CD4-positive, alpha-beta T cell treated with Interleukin-6 at 100 ng/mL for 8 hours (primary cell): ENCODE data around the gene TRIP4.
"Not testable (repeated sequence)": the region's sequence is repeated elsewhere in the genome, so short reads cannot be mapped to it uniquely, and the experiment has no call there.

Experiments used
- DNase-seq: peaks from one replicate; pipeline ENCODE4 v3.0.0-alpha.2; 2020; ENCODE audit warnings: mixed read lengths, low spot score

The TRIP4 gene

GRCh38 chr15:64490598-64491259 lies 103.1 kb downstream of the TRIP4 start:
- no peak for DNase-seq

- DNase-seq, result no peak
Measured at GRCh38 chr15:64493641-64494040, 106.0 kb downstream of the TRIP4 start.

GRCh38 chr15:64495968-64496367 lies 108.3 kb downstream of the TRIP4 start:
- DNase-seq, result not testable (repeated sequence)

GRCh38 chr15:64500695-64501395 lies 113.2 kb downstream of the TRIP4 start:
- no peak for DNase-seq

- no peak for DNase-seq
Measured at GRCh38 chr15:64501396-64501715, 113.7 kb downstream of the TRIP4 start.

GRCh38 chr15:64502151-64502550 lies 114.5 kb downstream of the TRIP4 start:
- DNase-seq, result no peak

GRCh38 chr15:64502551-64502950 lies 114.9 kb downstream of the TRIP4 start:
- DNase-seq, result no peak

- DNase-seq, result peak; percentile 15
Measured at GRCh38 chr15:64503197-64503596, 115.6 kb downstream of the TRIP4 start.

- DNase-seq, result peak; percentile 46
Measured at GRCh38 chr15:64503640-64504039, 116.0 kb downstream of the TRIP4 start.
